ENCODE measurements around the gene KIAA1217. TPM values are rescaled to one million over a fixed set of nuclear protein-coding genes. Genes with fewer than 3 reads are reported as not detected.

KIAA1217 gene
- total RNA-seq, 1 donor from 2014 or later, result 73.2 TPM

GRCh38 chr10:24289235-24289634 lies 80.3 kb downstream of the KIAA1217 start:
- Mint-ChIP-seq H3K4me1 (ENCODE audit: unreplicated experiment) (peaks cover 28% of the 10 kb centered on the region), H3K36me3 (peaks cover 54% of the 10 kb centered on the region), H3K27ac (peak overlapping the region; percentile 70), H3K4me3 (no peak overlapping the region), H3K27me3 (no peaks in the 10 kb centered on the region), H3K9me3 (peaks cover 8% of the 10 kb centered on the region)
- DNase-seq (ENCODE audit: extremely low spot score, unreplicated experiment), result no peak
- TF ChIP-seq CTCF (conservative IDR thresholded peaks at IDR 0.05), result no peak

DNA sequence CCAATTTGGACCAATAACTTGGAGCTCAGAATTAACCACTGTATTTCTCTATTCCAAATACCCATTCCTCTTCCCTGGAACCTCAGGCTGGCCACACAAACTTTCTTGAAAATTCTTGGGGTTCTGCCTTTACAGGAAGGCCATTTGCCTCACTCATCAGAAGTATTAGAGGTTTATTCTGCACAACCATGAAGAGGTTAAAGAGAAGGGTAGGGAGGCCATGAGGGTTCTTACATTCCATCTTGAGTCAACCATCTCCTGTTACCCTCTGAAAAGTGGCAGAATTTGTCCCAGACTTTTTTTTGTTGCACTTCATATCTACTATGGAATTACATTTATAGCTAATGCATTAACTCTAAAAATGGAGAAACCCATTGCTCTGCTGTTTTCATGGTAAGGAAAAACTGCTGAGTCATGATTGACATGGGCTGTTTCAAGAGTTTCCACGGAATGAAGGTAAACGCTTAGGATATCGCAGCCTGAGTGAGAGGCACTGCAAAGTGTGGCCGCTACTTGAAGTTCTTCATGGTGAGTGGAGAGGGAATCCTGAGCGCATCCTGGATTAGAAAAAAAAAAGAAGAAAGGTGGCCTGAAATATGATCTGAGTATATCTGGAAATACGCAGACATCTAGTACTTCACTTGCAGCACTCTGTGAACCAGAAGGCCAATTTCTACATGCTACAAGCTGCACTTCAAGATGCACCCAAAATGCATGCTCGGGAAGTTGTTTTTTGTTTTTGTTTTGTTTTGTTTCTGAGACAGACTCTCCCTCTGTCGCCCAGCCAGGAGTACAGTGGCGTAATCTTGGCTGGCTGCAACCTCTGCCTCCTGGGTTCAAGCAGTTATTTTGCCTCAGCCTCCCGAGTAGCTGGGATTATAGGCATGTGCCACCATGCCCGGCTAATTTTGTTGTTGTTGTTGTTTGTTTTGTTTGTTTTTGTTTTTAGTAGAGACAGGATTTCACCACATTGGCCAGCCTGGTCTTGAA lies 83.7 kb downstream of the KIAA1217 start:
- no peaks in the 10 kb centered on the region for H3K27me3 Mint-ChIP-seq
- H3K4me3 Mint-ChIP-seq, result no peak overlapping the region
- H3K36me3 Mint-ChIP-seq, result peaks cover 57% of the 10 kb centered on the region
- peaks cover 23% of the 10 kb centered on the region for H3K4me1 Mint-ChIP-seq (ENCODE audit: unreplicated experiment)
- peak overlapping the region; percentile 69 for H3K27ac Mint-ChIP-seq
- no peak for DNase-seq (ENCODE audit: extremely low spot score, unreplicated experiment)
- no peak for TF ChIP-seq CTCF (conservative IDR thresholded peaks at IDR 0.05)
- H3K9me3 Mint-ChIP-seq, result peaks cover 8% of the 10 kb centered on the region

GRCh38 chr10:24299578-24300260 lies 90.8 kb downstream of the KIAA1217 start:
- TF ChIP-seq CTCF (conservative IDR thresholded peaks at IDR 0.05), result no peak
- Mint-ChIP-seq H3K4me3 (no peak overlapping the region), H3K27ac (peak overlapping the region; percentile 65), H3K27me3 (no peaks in the 10 kb centered on the region), H3K4me1 (ENCODE audit: unreplicated experiment) (peaks cover 9% of the 10 kb centered on the region), H3K36me3 (peaks cover 34% of the 10 kb centered on the region), H3K9me3 (no peaks in the 10 kb centered on the region)
- no peak for DNase-seq (ENCODE audit: extremely low spot score, unreplicated experiment)

DNA sequence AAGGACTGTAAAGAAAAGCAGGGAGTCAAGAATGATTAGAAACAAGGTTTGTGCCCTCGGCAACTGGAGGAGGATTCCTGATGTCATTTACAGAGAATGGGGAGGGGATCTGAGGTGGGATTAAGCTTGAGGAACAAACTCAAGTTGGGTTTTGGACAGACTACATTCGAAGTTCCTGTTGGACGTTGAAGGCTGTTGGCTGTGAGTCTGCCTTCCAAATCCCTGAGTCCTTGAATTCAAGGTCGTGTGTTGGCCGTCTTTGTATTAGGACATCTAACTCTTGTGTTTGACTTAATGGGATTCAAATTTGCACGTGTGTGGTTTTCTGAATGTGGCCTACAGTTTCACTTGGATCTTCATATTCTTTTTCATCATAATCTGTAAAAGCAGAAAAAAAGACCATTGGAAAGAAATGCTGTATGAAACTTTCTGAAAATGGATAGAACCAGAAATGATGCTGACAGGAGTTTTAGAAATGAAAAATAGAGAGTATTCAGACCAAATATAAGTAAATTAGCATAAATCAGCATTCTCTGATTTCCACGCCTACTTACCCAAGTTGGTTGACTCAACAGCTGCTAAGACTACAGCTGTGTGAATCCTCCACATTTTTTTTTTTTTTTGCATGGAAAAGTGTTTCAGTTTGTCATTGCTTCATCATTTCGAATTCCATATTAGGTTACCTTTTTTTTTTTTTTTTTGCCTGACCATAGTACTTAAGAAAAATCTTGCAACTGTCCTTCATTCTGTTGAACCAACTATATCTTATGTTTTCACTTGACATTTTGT lies 94.8 kb downstream of the KIAA1217 start:
- Mint-ChIP-seq H3K4me1 (ENCODE audit: unreplicated experiment) (peaks cover 30% of the 10 kb centered on the region), H3K27ac (peak overlapping the region; percentile 30), H3K9me3 (no peaks in the 10 kb centered on the region), H3K27me3 (no peaks in the 10 kb centered on the region), H3K36me3 (peaks cover 24% of the 10 kb centered on the region), H3K4me3 (no peak overlapping the region)
- TF ChIP-seq CTCF (conservative IDR thresholded peaks at IDR 0.05), result no peak
- DNase-seq (ENCODE audit: extremely low spot score, unreplicated experiment), result no peak
